HG02610 (cell line): ENCODE results near the gene DLGAP1.
A peak's percentile ranks its signal among the peaks of the same experiment; 100 is the strongest.

ENCODE experiments used
- ATAC-seq: cut with Tn5 transposase; IDR thresholded peaks from one replicate; pipeline ENCODE4 v1.9.1; 2021; ENCODE audit warnings: mild to moderate bottlenecking, moderate library complexity; ENCODE audit not compliant: unreplicated experiment

The DLGAP1 gene

DNA sequence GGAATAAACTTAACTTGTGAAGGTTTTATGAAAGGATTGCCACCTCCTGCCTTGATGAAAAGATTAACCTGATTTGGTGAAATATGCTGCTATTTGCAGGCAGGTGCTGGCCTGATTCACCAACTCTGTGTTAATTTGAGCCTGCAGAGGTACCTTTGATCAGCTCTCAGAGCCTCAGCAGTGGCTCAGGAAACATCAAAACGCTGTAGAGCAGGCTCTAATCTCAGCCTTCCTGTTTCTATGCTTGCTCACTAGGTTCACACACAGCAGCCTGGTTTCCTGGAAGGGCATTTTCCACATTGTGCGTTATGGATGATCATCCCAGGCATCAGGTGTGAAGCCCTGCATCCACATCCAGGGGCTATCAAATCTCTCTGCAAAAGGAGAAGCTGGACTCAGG is 988.2 kb downstream of the DLGAP1 start:
- no peak for ATAC-seq

DNA sequence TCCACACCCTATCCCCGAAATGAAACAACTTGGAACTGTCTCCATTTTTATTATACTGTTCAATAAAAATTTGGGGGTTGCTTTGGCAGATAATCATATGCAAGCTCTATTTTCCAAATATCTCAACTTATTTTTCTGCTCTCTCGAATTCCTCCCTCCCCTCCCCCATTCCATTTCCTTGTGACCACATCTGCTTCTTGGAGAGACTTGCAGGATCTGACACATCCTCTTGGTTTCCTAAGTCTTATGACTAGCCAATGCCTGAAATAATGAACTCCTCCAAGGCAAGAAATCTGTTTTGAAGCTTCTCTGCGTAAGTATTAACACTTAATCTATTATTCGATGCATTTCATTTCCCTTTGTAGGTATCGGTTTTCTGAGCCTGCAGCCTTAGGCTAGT is 989.1 kb downstream of the DLGAP1 start:
- no peak for ATAC-seq

DNA sequence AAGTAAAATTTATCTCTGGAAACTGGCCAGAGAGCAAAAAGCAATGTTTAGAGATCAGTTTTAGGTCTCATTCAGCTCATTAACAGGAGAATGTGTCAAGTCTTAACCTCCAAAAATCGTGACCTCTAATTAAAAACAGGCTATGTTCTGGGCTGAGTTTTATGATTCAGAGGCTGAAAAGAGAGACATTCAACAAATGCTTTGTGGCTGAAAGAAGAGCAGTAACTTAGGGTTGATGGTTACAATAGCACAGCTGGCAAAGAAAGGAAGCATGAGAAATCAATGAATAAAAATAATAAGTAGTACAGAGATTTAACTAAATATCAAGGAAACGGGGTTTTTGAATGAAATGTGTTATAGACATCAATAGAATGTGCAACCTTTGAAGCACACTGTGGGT is 992.1 kb downstream of the DLGAP1 start:
- no peak for ATAC-seq

GRCh38 chr18:3461704-3462103 is 993.4 kb downstream of the DLGAP1 start:
- ATAC-seq = no peak

GRCh38 chr18:3460823-3461398 is 994.2 kb downstream of the DLGAP1 start:
- no peak for ATAC-seq

DNA sequence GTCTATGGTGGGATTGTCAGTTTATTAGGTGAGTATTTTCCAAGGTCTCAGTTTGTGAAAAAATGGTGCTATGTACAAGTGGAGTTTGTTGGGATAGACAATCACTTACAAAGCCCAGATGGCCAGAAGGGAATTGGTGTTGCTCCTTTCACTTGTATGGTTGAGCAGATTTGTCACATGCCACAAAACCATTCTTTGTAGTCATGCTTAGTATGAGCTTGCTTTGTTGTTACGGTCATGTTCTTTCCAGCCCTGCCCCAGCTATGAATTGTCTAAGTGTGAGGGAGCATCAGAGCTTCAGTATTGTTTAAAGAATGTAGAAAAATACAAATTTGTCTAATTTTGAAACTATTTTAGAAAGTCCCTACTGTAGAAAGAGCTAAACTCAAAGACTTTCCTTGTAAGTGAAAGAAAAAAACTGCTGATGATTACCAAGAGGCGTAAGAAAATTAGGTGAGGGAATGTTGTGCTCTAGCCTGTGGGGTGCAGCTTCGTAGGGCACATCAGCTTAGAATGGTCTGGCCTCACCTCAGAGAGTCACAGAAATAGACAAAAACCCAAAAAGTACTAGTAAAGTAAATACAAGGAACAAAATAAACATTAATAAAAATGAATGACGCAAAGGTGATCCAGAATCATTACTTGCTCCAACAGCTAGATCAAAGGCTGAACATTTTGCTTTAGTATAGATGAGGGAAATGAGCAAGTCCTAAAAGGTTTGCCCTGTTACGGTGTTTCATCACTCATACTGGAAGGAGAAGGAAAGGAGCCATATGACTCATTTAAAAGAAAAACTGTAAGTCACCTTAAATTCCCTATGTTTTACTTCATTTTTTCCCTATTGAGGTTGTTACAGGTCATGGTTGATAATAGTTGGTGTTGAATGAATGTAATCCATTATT is 995.9 kb downstream of the DLGAP1 start:
- ATAC-seq = peak; percentile 83

DNA sequence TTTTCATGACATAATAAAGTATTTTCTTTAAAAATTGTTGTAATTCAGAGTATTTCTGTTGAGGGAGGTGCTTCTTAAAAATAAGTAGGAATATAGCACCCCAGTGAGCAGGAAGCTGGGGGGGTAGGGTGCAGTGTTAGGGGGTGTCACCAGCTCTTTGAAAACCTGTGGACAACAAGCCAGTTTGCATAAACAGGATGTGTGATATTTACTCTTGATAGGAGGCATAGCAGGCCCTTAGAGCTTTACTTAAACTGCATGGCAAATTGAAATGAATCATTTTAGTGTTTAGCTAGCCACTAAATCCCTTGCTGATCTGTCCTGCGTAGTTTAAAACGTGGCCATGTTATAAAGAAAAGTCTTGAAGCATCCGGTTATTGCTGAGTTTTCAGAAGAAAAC is 996.7 kb downstream of the DLGAP1 start:
- no peak for ATAC-seq

- ATAC-seq = no peak
Measured at GRCh38 chr18:3457261-3457724, 997.8 kb downstream of the DLGAP1 start.

DNA sequence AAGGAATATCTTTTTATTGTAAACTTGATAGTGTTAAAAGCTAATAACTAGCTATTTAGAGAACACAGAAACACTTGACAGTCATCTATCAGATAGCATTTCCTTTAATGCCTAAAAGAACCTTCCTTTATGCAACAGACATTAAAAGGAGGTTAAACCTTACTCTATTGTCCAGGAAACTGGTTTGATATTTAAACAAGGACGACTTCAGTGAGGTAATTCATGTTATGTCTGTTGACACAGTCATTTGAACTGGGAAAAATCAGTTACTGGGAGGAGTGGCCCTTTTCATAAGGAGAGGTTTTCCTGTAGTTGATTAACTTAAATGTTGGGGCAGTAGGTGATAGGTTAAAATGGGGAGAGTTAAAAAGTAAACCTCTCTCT is 998.4 kb downstream of the DLGAP1 start:
- no peak for ATAC-seq

- ATAC-seq = no peak
Measured at GRCh38 chr18:3455907-3456685, 999.0 kb downstream of the DLGAP1 start.

DNA sequence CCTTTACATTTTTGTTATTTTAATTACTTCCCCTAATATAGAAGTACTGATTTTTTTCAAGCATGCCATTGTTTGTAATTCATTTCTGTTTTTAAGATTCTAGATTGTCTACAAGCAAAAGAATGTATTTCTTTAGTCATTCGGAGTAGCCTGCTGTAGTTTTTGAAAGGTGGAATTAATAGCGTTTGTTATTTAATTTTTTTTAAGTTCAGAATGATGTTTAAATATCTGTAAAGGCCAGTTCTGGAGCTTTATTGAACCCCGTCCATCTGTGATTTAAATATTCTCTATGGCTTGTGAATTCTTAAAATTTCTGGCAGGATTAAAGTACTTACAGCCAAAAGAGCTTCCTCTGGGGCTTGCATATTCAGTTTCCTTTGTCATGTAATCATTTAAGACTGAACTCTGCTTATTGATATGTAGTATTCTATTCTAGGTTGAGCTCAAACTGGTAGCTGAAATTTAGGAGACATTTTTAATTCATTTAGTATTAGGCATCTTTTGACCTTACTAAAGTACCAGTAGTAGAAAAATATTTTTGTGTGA is 999.9 kb downstream of the DLGAP1 start:
- ATAC-seq = no peak

DNA sequence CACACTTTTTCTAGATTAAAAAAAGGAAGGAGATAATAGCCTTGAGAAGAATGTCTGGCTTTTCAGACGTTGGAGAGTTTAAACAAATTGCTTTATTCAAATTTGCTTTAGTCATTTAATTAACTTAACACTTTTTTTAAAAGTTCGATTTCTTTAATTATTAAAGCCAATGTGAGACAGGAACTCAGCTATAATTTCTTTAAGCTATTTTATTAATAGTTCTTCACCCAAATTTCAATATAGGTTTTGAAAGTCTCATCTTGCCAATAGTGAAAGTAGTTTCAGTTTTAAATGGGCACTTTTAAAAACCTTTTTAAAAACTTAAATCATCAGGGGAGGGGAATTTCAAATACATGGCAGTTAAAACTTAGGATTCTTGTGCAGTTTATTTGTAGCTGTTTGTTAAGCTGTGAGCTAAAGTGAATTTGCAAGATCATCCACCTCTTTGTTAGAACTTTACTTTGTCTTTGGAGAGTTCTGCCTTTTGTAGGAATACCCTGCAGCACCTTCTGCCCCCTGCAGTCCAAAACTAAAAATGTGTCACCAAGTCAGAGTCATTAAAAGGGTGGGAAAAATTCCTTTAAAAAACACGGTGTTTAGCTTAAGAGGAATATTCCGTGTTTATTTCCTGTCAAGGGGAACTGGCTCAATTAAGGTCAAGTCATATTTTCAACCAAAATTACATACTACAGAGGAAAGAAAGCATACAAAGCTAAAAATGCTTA is 1000.6 kb downstream of the DLGAP1 start:
- ATAC-seq = no peak

- peak; percentile 30 for ATAC-seq
Measured at GRCh38 chr18:3453540-3454364, 1001.4 kb downstream of the DLGAP1 start.

GRCh38 chr18:3452750-3453539 is 1002.2 kb downstream of the DLGAP1 start:
- ATAC-seq = no peak

- ATAC-seq = no peak
Measured at GRCh38 chr18:3451989-3452749, 1002.9 kb downstream of the DLGAP1 start.

- no peak for ATAC-seq
Measured at GRCh38 chr18:3451183-3451988, 1003.7 kb downstream of the DLGAP1 start.

- no peak for ATAC-seq
Measured at GRCh38 chr18:3450799-3451182, 1004.3 kb downstream of the DLGAP1 start.
